ENCODE results near the gene ZAP70.

ZAP70 gene

GRCh38 chr2:97724073-97724410 lies 10.7 kb downstream of the ZAP70 start:
- H3K4me3 ChIP-seq (ENCODE audit: low read depth, low read length) = no peak overlapping the region
- no peak for DNase-seq (ENCODE audit: low read depth)
- no peak for TF ChIP-seq CTCF (conservative IDR thresholded peaks at IDR 0.05; ENCODE audit: low read depth, low read length)

DNA sequence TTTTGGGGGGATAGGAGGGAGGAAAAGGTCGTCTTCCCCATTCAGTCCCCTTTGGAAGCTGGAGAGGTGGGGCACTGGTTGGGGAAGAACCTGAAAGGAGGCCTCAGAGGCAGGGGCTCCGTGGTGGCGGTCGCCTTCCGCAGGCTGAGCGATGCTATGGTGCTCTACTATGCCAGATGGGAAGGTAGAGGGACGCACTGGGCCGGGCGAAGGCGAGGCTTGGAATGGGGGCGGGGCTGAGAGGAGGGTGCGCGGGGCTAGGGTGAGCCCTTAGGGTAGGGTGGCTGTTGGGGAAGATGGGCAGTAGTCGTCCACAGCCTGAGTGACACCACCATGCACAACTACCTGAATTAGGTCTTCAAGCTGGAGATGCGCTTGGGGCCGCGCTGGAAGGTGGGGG lies 11.1 kb downstream of the ZAP70 start:
- no peak for DNase-seq (ENCODE audit: low read depth)
- TF ChIP-seq CTCF (conservative IDR thresholded peaks at IDR 0.05; ENCODE audit: low read depth, low read length) = no peak
- no peak overlapping the region for H3K4me3 ChIP-seq (ENCODE audit: low read depth, low read length)

- TF ChIP-seq CTCF (conservative IDR thresholded peaks at IDR 0.05; ENCODE audit: low read depth, low read length) = no peak
- no peak overlapping the region for H3K4me3 ChIP-seq (ENCODE audit: low read depth, low read length)
- no peak for DNase-seq (ENCODE audit: low read depth)
Observed at GRCh38 chr2:97724946-97725688, 11.7 kb downstream of the ZAP70 start.

DNA sequence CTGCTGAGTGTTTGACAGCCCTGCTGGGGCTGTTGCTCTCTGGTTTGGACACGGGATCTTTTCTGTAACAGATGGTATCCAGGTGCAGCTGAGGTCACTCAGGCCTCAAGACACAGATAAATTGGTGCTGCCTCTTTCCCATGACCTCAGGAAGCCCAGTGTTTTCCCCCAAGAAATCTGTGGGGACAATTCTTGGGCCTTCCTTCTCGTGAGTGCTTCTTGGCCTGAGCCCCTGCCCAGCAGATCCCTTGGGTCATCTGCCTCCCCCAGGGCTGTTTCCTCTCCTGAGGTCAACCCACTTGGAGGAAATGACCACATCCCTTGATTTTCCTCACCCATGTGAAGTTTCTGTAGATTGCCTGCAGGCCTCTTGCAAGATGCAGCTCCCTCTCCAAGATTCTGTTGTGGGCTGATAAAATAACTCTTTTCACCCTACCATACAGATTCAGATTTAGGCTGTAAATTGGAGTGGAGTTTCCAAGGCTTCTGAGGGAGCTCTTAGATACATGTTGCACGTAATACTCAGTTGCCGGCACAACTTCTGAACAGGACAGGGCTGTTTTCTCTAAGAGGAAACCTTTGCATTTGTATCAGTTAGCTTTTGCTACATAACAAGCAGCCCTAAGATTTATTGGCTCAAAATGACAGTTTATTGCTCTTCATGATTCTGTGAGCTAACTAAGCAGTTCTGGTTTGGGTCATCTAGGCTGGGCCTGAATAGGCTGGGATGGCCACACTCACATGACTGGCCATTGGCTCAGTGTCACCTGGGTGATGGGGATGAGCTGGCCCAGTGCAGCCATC lies 13.1 kb downstream of the ZAP70 start:
- H3K4me3 ChIP-seq (ENCODE audit: low read depth, low read length) = no peak overlapping the region
- TF ChIP-seq CTCF (conservative IDR thresholded peaks at IDR 0.05; ENCODE audit: low read depth, low read length) = no peak
- DNase-seq (ENCODE audit: low read depth) = no peak

DNA sequence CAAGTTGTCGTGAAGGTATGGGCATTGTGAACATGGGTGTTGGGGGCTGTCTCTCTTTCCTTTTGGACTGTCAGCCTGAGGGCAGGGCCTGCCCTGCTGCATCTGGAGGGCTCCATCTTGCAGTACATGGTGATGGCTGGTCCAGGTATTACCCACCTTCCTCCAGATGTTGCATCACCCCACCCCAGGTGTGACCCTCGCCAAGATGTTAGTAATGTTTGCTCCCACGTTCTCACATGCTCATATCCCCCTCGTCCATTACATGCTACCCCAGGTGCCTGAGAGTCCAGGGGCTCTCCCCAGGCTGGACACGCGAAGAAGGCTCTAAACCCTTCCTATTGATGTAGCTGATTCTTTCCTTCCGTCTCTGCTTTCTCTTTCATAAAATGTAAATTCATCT lies 13.9 kb downstream of the ZAP70 start:
- TF ChIP-seq CTCF (conservative IDR thresholded peaks at IDR 0.05; ENCODE audit: low read depth, low read length) = no peak
- no peak overlapping the region for H3K4me3 ChIP-seq (ENCODE audit: low read depth, low read length)
- no peak for DNase-seq (ENCODE audit: low read depth)

GRCh38 chr2:97728091-97728731 lies 14.8 kb downstream of the ZAP70 start:
- no peak for TF ChIP-seq CTCF (conservative IDR thresholded peaks at IDR 0.05; ENCODE audit: low read depth, low read length)
- H3K4me3 ChIP-seq (ENCODE audit: low read depth, low read length) = no peak overlapping the region
- DNase-seq (ENCODE audit: low read depth) = no peak

All from choroid plexus epithelial cell (primary cell).